ENCODE results near the gene CD200R1L.
"Not testable (repeated sequence)": the region's sequence is repeated elsewhere in the genome, so short reads cannot be mapped to it uniquely, and the experiment has no call there.

The CD200R1L gene

GRCh38 chr3:112846764-112847163 is at the start of gene CD200R1L:
Gene CD200R1L, minus strand, starts transcription at chr3:112846864. Its CDS starts 17,497 bp downstream, at chr3:112829367.
- DNase-seq = no peak

- no peak for DNase-seq
Observed at GRCh38 chr3:112894258-112894657, 47.6 kb upstream of the CD200R1L start.

- no peak for DNase-seq
Observed at GRCh38 chr3:112889357-112889756, 42.7 kb upstream of the CD200R1L start.

GRCh38 chr3:112888381-112889085 is 41.9 kb upstream of the CD200R1L start:
- DNase-seq = no peak

- no peak for DNase-seq
Observed at GRCh38 chr3:112884678-112885290, 38.1 kb upstream of the CD200R1L start.

GRCh38 chr3:112881891-112882290 is 35.2 kb upstream of the CD200R1L start:
- DNase-seq = no peak

- DNase-seq = peak; percentile 46
Observed at GRCh38 chr3:112875561-112875960, 28.9 kb upstream of the CD200R1L start.

GRCh38 chr3:112874725-112875124 is 28.1 kb upstream of the CD200R1L start:
- peak; percentile 41 for DNase-seq

GRCh38 chr3:112873632-112874031 is 27.0 kb upstream of the CD200R1L start:
- peak; percentile 81 for DNase-seq

- DNase-seq = no peak
Observed at GRCh38 chr3:112871735-112872134, 25.1 kb upstream of the CD200R1L start.

- no peak for DNase-seq
Observed at GRCh38 chr3:112865757-112866156, 19.1 kb upstream of the CD200R1L start.

GRCh38 chr3:112860898-112861297 is 14.2 kb upstream of the CD200R1L start:
- no peak for DNase-seq

GRCh38 chr3:112858410-112859069 is 11.9 kb upstream of the CD200R1L start:
- peak; percentile 87 for DNase-seq

GRCh38 chr3:112857526-112857925 is 10.9 kb upstream of the CD200R1L start:
- DNase-seq = no peak

- peak; percentile 15 for DNase-seq
Observed at GRCh38 chr3:112856537-112856936, 9.9 kb upstream of the CD200R1L start.

- no peak for DNase-seq
Observed at GRCh38 chr3:112855883-112856282, 9.2 kb upstream of the CD200R1L start.

- not testable (repeated sequence) for DNase-seq
Observed at GRCh38 chr3:112855074-112855473, 8.4 kb upstream of the CD200R1L start.

- no peak for DNase-seq
Observed at GRCh38 chr3:112848196-112848595, 1.5 kb upstream of the CD200R1L start.

- DNase-seq = no peak
Observed at GRCh38 chr3:112847692-112848091, 1.0 kb upstream of the CD200R1L start.

GRCh38 chr3:112845772-112846171 is 892 bp downstream of the CD200R1L start:
- no peak for DNase-seq

- no peak for DNase-seq
Observed at GRCh38 chr3:112829046-112829445, 17.6 kb downstream of the CD200R1L start.

GRCh38 chr3:112822064-112823055 is 24.3 kb downstream of the CD200R1L start:
- peak; percentile 33 for DNase-seq

GRCh38 chr3:112818289-112818688 is 28.4 kb downstream of the CD200R1L start:
- peak; percentile 97 for DNase-seq

Data from inflammatory macrophage treated with lipopolysaccharide for 4 hours (primary cell).